Large intestine (tissue), 3 donors: ENCODE results near the gene COPRS. TPM values are rescaled to one million over a fixed set of nuclear protein-coding genes. Genes with fewer than 3 reads are reported as not detected.
A peak's percentile ranks its signal among the peaks of the same experiment; 100 is the strongest.

Source experiments
- DNase-seq, 2 donors: peaks; one replicate each; pipeline versions ENCODE4 v3.0.0 to v3.0.0-alpha.2; 2013
- H3K27ac ChIP-seq: one replicate; pipeline ENCODE4 v1.5.1; 2013; ENCODE audit warnings: low read length
- H3K27me3 ChIP-seq: 2 replicates; pipeline ENCODE4 v1.6.1; 2013; ENCODE audit warnings: low read length; ENCODE audit not compliant: control insufficient read depth, insufficient read depth
- H3K36me3 ChIP-seq: 2 replicates; pipeline ENCODE4 v1.6.1; 2013; ENCODE audit warnings: low read length; ENCODE audit not compliant: control insufficient read depth, insufficient read depth
- H3K4me1 ChIP-seq: one replicate; pipeline ENCODE4 v1.6.1; 2013; ENCODE audit warnings: low read length; ENCODE audit not compliant: control insufficient read depth, insufficient read depth
- H3K4me3 ChIP-seq: one replicate; pipeline ENCODE4 v1.5.1; 2013; ENCODE audit warnings: low read length
- H3K9me3 ChIP-seq: one replicate; pipeline ENCODE4 v1.6.1; 2013; ENCODE audit warnings: mild to moderate bottlenecking, low read depth, low read length, moderate library complexity; ENCODE audit not compliant: control insufficient read depth
- WGBS: methylation state at CpG from one replicate; pipeline ENCODE4 v1.1.5; 2013; ENCODE audit warnings: low lambda C conversion rate; ENCODE audit not compliant: insufficient coverage; 5-methylcytosine and 5-hydroxymethylcytosine counted together
- polyA plus RNA-seq: library from polyadenylated mRNA; unstranded; fragments of 120-200 nt; gene quantifications from one replicate; pipeline ENCODE4 v1.2.1, GENCODE V29; 2013

COPRS gene
- polyA plus RNA-seq, 1 donor = 35.9 TPM

- no peaks in the 10 kb centered on the region for H3K27me3 ChIP-seq
- no peaks in the 10 kb centered on the region for H3K9me3 ChIP-seq
- H3K27ac ChIP-seq = no peak overlapping the region
- no peak overlapping the region for H3K4me3 ChIP-seq
- H3K36me3 ChIP-seq = peaks cover 59% of the 10 kb centered on the region
- DNase-seq = no peak
- no peaks in the 10 kb centered on the region for H3K4me1 ChIP-seq
Measured at GRCh38 chr17:31878703-31879073, 19.6 kb upstream of the COPRS start.

- no peak overlapping the region for H3K27ac ChIP-seq
- 93% methylated on average over 3 of the region's 9 CpGs for WGBS
- H3K36me3 ChIP-seq = peaks cover 62% of the 10 kb centered on the region
- no peak overlapping the region for H3K4me3 ChIP-seq
- no peaks in the 10 kb centered on the region for H3K9me3 ChIP-seq
- H3K4me1 ChIP-seq = no peaks in the 10 kb centered on the region
- H3K27me3 ChIP-seq = no peaks in the 10 kb centered on the region
- DNase-seq = no peak
Measured at GRCh38 chr17:31877911-31878702, 19.1 kb upstream of the COPRS start.

- no peak for DNase-seq
- Histone ChIP-seq H3K9me3 (no peaks in the 10 kb centered on the region), H3K27me3 (no peaks in the 10 kb centered on the region), H3K36me3 (peaks cover 63% of the 10 kb centered on the region), H3K4me1 (no peaks in the 10 kb centered on the region), H3K4me3 (no peak overlapping the region), H3K27ac (no peak overlapping the region)
- WGBS = no CpG with 5 or more reads among the region's 6 CpGs
Measured at GRCh38 chr17:31877341-31877740, 18.3 kb upstream of the COPRS start.

GRCh38 chr17:31875081-31875480 is 16.0 kb upstream of the COPRS start:
- H3K27me3 ChIP-seq = no peaks in the 10 kb centered on the region
- H3K4me3 ChIP-seq = no peak overlapping the region
- no peak for DNase-seq
- no peaks in the 10 kb centered on the region for H3K9me3 ChIP-seq
- WGBS = no CpG with 5 or more reads among the region's 2 CpGs
- H3K27ac ChIP-seq = no peak overlapping the region
- H3K4me1 ChIP-seq = no peaks in the 10 kb centered on the region
- peaks cover 69% of the 10 kb centered on the region for H3K36me3 ChIP-seq

GRCh38 chr17:31869797-31870568 is 10.9 kb upstream of the COPRS start:
- H3K36me3 ChIP-seq = peaks cover 50% of the 10 kb centered on the region
- no peak for DNase-seq
- H3K4me1 ChIP-seq = no peaks in the 10 kb centered on the region
- no peaks in the 10 kb centered on the region for H3K9me3 ChIP-seq
- no peak overlapping the region for H3K4me3 ChIP-seq
- H3K27me3 ChIP-seq = no peaks in the 10 kb centered on the region
- no CpG with 5 or more reads among the region's 5 CpGs for WGBS
- no peak overlapping the region for H3K27ac ChIP-seq

GRCh38 chr17:31869031-31869430 is 10.0 kb upstream of the COPRS start:
- Histone ChIP-seq H3K4me1 (no peaks in the 10 kb centered on the region), H3K36me3 (peaks cover 56% of the 10 kb centered on the region), H3K27me3 (no peaks in the 10 kb centered on the region), H3K4me3 (no peak overlapping the region), H3K9me3 (no peaks in the 10 kb centered on the region), H3K27ac (no peak overlapping the region)
- DNase-seq = no peak
- WGBS = no CpG with 5 or more reads among the region's 2 CpGs

GRCh38 chr17:31859487-31860008 is 504 bp upstream of the COPRS start:
- 20% methylated on average over 1 of the region's 16 CpGs for WGBS
- Histone ChIP-seq H3K27me3 (no peaks in the 10 kb centered on the region), H3K4me1 (peaks cover 9% of the 10 kb centered on the region), H3K36me3 (peaks cover 20% of the 10 kb centered on the region), H3K4me3 (peak overlapping the region; percentile 47), H3K27ac (no peak overlapping the region), H3K9me3 (no peaks in the 10 kb centered on the region)
- DNase-seq = no peak

- Histone ChIP-seq H3K27ac (peak overlapping the region; percentile 59), H3K27me3 (no peaks in the 10 kb centered on the region), H3K4me3 (peak overlapping the region; percentile 69), H3K4me1 (peaks cover 9% of the 10 kb centered on the region), H3K36me3 (peaks cover 9% of the 10 kb centered on the region), H3K9me3 (no peaks in the 10 kb centered on the region)
- 60% methylated on average over 1 of the region's 13 CpGs for WGBS
- DNase-seq = peak in 1 of 2 donors; percentile 60
Measured at GRCh38 chr17:31857920-31858641, 963 bp downstream of the COPRS start.

GRCh38 chr17:31856750-31857149 is 2.3 kb downstream of the COPRS start:
- no CpG with 5 or more reads among the region's 4 CpGs for WGBS
- Histone ChIP-seq H3K36me3 (peaks cover 12% of the 10 kb centered on the region), H3K9me3 (no peaks in the 10 kb centered on the region), H3K27ac (no peak overlapping the region), H3K4me1 (peaks cover 9% of the 10 kb centered on the region), H3K27me3 (no peaks in the 10 kb centered on the region), H3K4me3 (no peak overlapping the region)
- no peak for DNase-seq

- 100% methylated on average over 1 of the region's 2 CpGs for WGBS
- no peak for DNase-seq
- Histone ChIP-seq H3K4me3 (no peak overlapping the region), H3K9me3 (no peaks in the 10 kb centered on the region), H3K36me3 (peaks cover 12% of the 10 kb centered on the region), H3K27me3 (no peaks in the 10 kb centered on the region), H3K4me1 (peaks cover 9% of the 10 kb centered on the region), H3K27ac (no peak overlapping the region)
Measured at GRCh38 chr17:31854672-31855071, 4.4 kb downstream of the COPRS start.
